ENCODE data around the gene HTRA2.

- TF ChIP-seq CTCF (optimal IDR thresholded peaks at IDR 0.05 in 1 of 3, IDR thresholded peaks at IDR 0.05 in 1 of 3, conservative IDR thresholded peaks at IDR 0.05 in 1 of 3; ENCODE audit: extremely low read depth in 1 of 3, insufficient read depth in 2 of 3, low read length in 3 of 3) (no peak), EZH2 (IDR thresholded peaks at IDR 0.05; ENCODE audit: low read length) (no peak)
Measured at GRCh38 chr2:74546004-74546403, 16.3 kb downstream of the HTRA2 start.

Data from keratinocyte (primary cell).